Measurements from ENCODE around the gene CCDC182. TPM values are rescaled to one million over a fixed set of nuclear protein-coding genes. Genes with fewer than 3 reads are reported as not detected.

CCDC182 gene
- total and polyA plus RNA-seq, 10 donors, result not detected

DNA sequence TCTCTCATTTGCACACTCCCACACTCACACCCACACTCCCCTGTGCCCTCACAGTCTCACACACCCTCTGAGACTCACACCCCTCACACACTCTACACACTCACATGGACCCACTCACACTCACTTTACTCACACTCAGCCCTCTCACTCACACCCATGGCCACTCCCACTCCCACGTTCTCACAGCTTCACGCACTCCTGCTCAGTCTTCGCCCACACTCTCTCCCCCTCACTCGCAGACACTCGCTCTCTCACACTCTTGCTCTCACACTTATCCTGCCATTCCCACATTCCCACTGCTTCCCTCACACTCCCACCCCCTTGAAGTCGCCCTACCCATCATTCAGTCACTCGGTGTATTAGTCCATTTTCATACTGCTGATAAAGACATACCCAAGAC, 47.9 kb downstream of the CCDC182 start:
- WGBS, 5 donors, result 90 to 95% (median 92%) methylated on average over 7 of the region's 7 CpGs
- peaks cover 14 to 28% (median 22%) of the 10 kb centered on the region in 6 donors for H3K4me1 ChIP-seq
- no peak for DNase-seq
- peaks cover 0 to 11% (median 0%) of the 10 kb centered on the region in 8 donors for H3K9me3 ChIP-seq
- intact Hi-C loops (cut with DNase I; ENCODE audit: low total_unique reads), result no loop called here
- H3K36me3 ChIP-seq, result no peaks in the 10 kb centered on the region
- peak overlapping the region in 2 of 8 donors; percentile 70 to 80 for H3K27ac ChIP-seq
- no peak overlapping the region for H3K4me3 ChIP-seq
- no peaks in the 10 kb centered on the region for H3K27me3 ChIP-seq (replicated peaks in 1 of 7)
- TF ChIP-seq, protein P1, sequence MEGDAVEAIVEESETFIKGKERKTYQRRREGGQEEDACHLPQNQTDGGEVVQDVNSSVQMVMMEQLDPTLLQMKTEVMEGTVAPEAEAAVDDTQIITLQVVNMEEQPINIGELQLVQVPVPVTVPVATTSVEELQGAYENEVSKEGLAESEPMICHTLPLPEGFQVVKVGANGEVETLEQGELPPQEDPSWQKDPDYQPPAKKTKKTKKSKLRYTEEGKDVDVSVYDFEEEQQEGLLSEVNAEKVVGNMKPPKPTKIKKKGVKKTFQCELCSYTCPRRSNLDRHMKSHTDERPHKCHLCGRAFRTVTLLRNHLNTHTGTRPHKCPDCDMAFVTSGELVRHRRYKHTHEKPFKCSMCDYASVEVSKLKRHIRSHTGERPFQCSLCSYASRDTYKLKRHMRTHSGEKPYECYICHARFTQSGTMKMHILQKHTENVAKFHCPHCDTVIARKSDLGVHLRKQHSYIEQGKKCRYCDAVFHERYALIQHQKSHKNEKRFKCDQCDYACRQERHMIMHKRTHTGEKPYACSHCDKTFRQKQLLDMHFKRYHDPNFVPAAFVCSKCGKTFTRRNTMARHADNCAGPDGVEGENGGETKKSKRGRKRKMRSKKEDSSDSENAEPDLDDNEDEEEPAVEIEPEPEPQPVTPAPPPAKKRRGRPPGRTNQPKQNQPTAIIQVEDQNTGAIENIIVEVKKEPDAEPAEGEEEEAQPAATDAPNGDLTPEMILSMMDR (IDR thresholded peaks at IDR 0.05 in 8 of 11, conservative IDR thresholded peaks at IDR 0.05 in 3 of 11), result no peak
- TF ChIP-seq POLR2AphosphoS5 (IDR thresholded peaks at IDR 0.05), result no peak
- no peak for TF ChIP-seq POLR2A (IDR thresholded peaks at IDR 0.05)

DNA sequence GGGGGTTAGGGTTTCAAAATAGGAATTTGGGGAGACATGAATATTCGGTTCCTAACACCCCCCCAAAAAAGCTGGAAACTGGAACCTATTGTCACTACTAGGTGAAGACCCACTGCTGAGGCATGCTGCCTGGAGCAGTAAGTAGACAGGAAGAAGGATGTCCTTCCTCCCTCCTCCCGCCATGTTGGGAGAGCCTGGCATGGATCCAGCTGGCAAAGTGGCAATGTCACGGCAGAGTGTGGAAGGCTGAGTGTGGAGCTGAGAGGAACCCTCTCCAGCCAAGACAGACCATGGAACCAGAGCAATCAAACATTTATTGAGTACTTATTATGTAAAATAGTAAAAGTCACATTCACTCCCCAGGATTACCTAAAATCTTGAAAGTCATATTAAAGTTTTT, 49.0 kb downstream of the CCDC182 start:
- H3K27ac ChIP-seq, result no peak overlapping the region
- no peaks in the 10 kb centered on the region for H3K36me3 ChIP-seq
- no peak overlapping the region for H3K4me3 ChIP-seq
- intact Hi-C loops (cut with DNase I; ENCODE audit: low total_unique reads), result no loop called here
- peak; percentile 78 for DNase-seq
- H3K9me3 ChIP-seq, result peaks cover 0 to 14% (median 0%) of the 10 kb centered on the region in 8 donors
- 68 to 92% (median 74%) methylated on average over 3 of the region's 3 CpGs for WGBS, 5 donors
- no peaks in the 10 kb centered on the region for H3K27me3 ChIP-seq (replicated peaks in 1 of 7)
- TF ChIP-seq, protein P1 (IDR thresholded peaks at IDR 0.05 in 8 of 11, conservative IDR thresholded peaks at IDR 0.05 in 3 of 11), result no peak
- peak in 2 of 3 donors; percentile 18 to 39 for TF ChIP-seq POLR2AphosphoS5 (IDR thresholded peaks at IDR 0.05)
- peaks cover 14 to 28% (median 22%) of the 10 kb centered on the region in 6 donors for H3K4me1 ChIP-seq

Small RNAs within 50 kb of the gene (small RNA-seq; reads per million reads assigned to genes)
- gene RN7SKP94, result 0 reads per million in 4 donors

Other genes with a start within 250 kb of the CCDC182 start
- 10 to 100 TPM in 6 of 7 donors, 1 to 10 TPM in 1; 7.3 to 26.4 (median 22.4) TPM for gene MRPS23, start 104.7 kb upstream of the CCDC182 start, total RNA-seq
- gene MRPS23, start 104.7 kb upstream of the CCDC182 start, polyA plus RNA-seq, result 10 to 100 TPM; 13.9 to 29.2 (median 28.6) TPM
- gene CUEDC1, start 210.1 kb upstream of the CCDC182 start, total RNA-seq, result 10 to 100 TPM; 13.2 to 23.5 (median 16.7) TPM
- 10 to 100 TPM in 1 of 3 donors, 1 to 10 TPM in 2; 5.4 to 15.7 (median 5.4) TPM for gene CUEDC1, start 210.1 kb upstream of the CCDC182 start, polyA plus RNA-seq
- 10 to 100 TPM; 43.0 to 59.9 (median 54.2) TPM for gene VEZF1, start 243.0 kb upstream of the CCDC182 start, total RNA-seq
- gene VEZF1, start 243.0 kb upstream of the CCDC182 start, polyA plus RNA-seq, result 10 to 100 TPM in 2 of 3 donors, 1 to 10 TPM in 1; 10.0 to 19.1 (median 10.2) TPM

All from spleen (tissue), 11 donors.